OCI-M2 (cell line): ENCODE results near the gene HS3ST5.
"Not testable (repeated sequence)": the region's sequence is repeated elsewhere in the genome, so short reads cannot be mapped to it uniquely, and the experiment has no call there.

Experiments
- DNase-seq: peaks from one replicate; lab custom pipeline; 2025; ENCODE audit not compliant: unreplicated experiment; lab: John Stamatoyannopoulos, UW

HS3ST5 gene

GRCh38 chr6:114280239-114280982 lies 62.4 kb downstream of the HS3ST5 start:
- no peak for DNase-seq

GRCh38 chr6:114277220-114277619 lies 65.6 kb downstream of the HS3ST5 start:
- DNase-seq: no peak

- DNase-seq: no peak
Measured at GRCh38 chr6:114276783-114277182, 66.0 kb downstream of the HS3ST5 start.

GRCh38 chr6:114274836-114275235 lies 68.0 kb downstream of the HS3ST5 start:
- DNase-seq: no peak

- no peak for DNase-seq
Measured at GRCh38 chr6:114272582-114272981, 70.2 kb downstream of the HS3ST5 start.

- no peak for DNase-seq
Measured at GRCh38 chr6:114271405-114271804, 71.4 kb downstream of the HS3ST5 start.

- DNase-seq: no peak
Measured at GRCh38 chr6:114267897-114268296, 74.9 kb downstream of the HS3ST5 start.

GRCh38 chr6:114260810-114261209 lies 82.0 kb downstream of the HS3ST5 start:
- DNase-seq: no peak

- DNase-seq: no peak
Measured at GRCh38 chr6:114258376-114258775, 84.4 kb downstream of the HS3ST5 start.

GRCh38 chr6:114253431-114253830 lies 89.4 kb downstream of the HS3ST5 start:
- no peak for DNase-seq

- no peak for DNase-seq
Measured at GRCh38 chr6:114249522-114249921, 93.3 kb downstream of the HS3ST5 start.

- no peak for DNase-seq
Measured at GRCh38 chr6:114247101-114247500, 95.7 kb downstream of the HS3ST5 start.

GRCh38 chr6:114240796-114241195 lies 102.0 kb downstream of the HS3ST5 start:
- no peak for DNase-seq

- no peak for DNase-seq
Measured at GRCh38 chr6:114228675-114229074, 114.1 kb downstream of the HS3ST5 start.

GRCh38 chr6:114227944-114228468 lies 114.8 kb downstream of the HS3ST5 start:
- DNase-seq: no peak

GRCh38 chr6:114220241-114220640 lies 122.6 kb downstream of the HS3ST5 start:
- DNase-seq: no peak

- DNase-seq: no peak
Measured at GRCh38 chr6:114218437-114219340, 124.1 kb downstream of the HS3ST5 start.

GRCh38 chr6:114217996-114218395 lies 124.8 kb downstream of the HS3ST5 start:
- not testable (repeated sequence) for DNase-seq

GRCh38 chr6:114216789-114217467 lies 125.9 kb downstream of the HS3ST5 start:
- no peak for DNase-seq

GRCh38 chr6:114210467-114210866 lies 132.4 kb downstream of the HS3ST5 start:
- no peak for DNase-seq

- no peak for DNase-seq
Measured at GRCh38 chr6:114203460-114203859, 139.4 kb downstream of the HS3ST5 start.
